HCT116 (cell line): ENCODE results near the gene FCHO1.

Source experiments
- CEBPB ChIP-seq: IDR thresholded peaks from 2 replicates; pipeline ENCODE4 v1.6.1; 2012; ENCODE audit warnings: low read depth
- CTCF ChIP-seq, 3 experiments: fragments of 200-600 bp in 1 of 3; sonication (generic) in 1 of 3; IDR thresholded peaks in 2 of 3; conservative IDR thresholded peaks in 1 of 3; 2 replicates each; pipeline ENCODE4 v1.5.1; 2012 to 2017; ENCODE audit warnings: low read depth in 2 of 3, low read length in 2 of 3, antibody characterized with exemption in 1 of 3, borderline replicate concordance in 1 of 3, control low read depth in 1 of 3, mild to moderate bottlenecking in 1 of 3, mixed read lengths in 1 of 3, mixed run types in 1 of 3, moderate library complexity in 1 of 3; ENCODE audit not compliant: insufficient read depth in 1 of 3
- EZH2 ChIP-seq: fragments of 200-600 bp; sonication (generic); IDR thresholded peaks from 2 replicates; pipeline ENCODE4 v1.6.1; 2017; ENCODE audit warnings: antibody characterized with exemption, mixed run types
- EZH2phosphoT487 ChIP-seq: fragments of 200-600 bp; IDR thresholded peaks from 2 replicates; pipeline ENCODE4 v1.6.1; 2018; ENCODE audit warnings: antibody characterized with exemption, borderline replicate concordance
- POLR2A ChIP-seq: IDR thresholded peaks from 2 replicates; pipeline ENCODE4 v1.7.0; 2011; ENCODE audit warnings: borderline replicate concordance; ENCODE audit not compliant: insufficient read depth, insufficient read length; ENCODE audit errors: extremely low read depth
- POLR2AphosphoS5 ChIP-seq: IDR thresholded peaks from 2 replicates; pipeline ENCODE4 v1.6.1; 2011; ENCODE audit warnings: mild to moderate bottlenecking, low read depth, low read length, moderate library complexity
- RAD21 ChIP-seq: IDR thresholded peaks from 2 replicates; pipeline ENCODE4 v1.6.1; 2012; ENCODE audit warnings: low read depth, mild to moderate bottlenecking
- SIN3A ChIP-seq: IDR thresholded peaks from 2 replicates; pipeline ENCODE4 v1.6.1; 2012; ENCODE audit warnings: low read depth
- SRF ChIP-seq: IDR thresholded peaks from 2 replicates; pipeline ENCODE4 v1.6.1; 2012; ENCODE audit warnings: low read depth
- ZBTB33 ChIP-seq: IDR thresholded peaks from 2 replicates; pipeline ENCODE4 v1.6.1; 2011; ENCODE audit warnings: mild to moderate bottlenecking, low read length, moderate library complexity; ENCODE audit not compliant: insufficient replicate concordance; ENCODE audit errors: extremely low read depth
- ZFX ChIP-seq: fragments of 450-650 bp; IDR thresholded peaks from 2 replicates; pipeline ENCODE4 v1.6.1; 2017
- ZNF274 ChIP-seq: fragments of 200-500 bp; sonication (Bioruptor generic); IDR thresholded peaks from 2 replicates; pipeline ENCODE4 v1.6.1; 2014; ENCODE audit warnings: mild to moderate bottlenecking, low read depth, low read length, inconsistent platforms
- TF ChIP-seq, protein P1 (sequence below): IDR thresholded peaks from 2 replicates; pipeline ENCODE4 v1.6.1; 2012; ENCODE audit warnings: low read depth

GRCh38 chr19:17780781-17781180 is 29.5 kb downstream of the FCHO1 start:
- no peak for TF ChIP-seq POLR2A
- no peak for TF ChIP-seq CTCF (IDR thresholded peaks at IDR 0.05 in 2 of 3, conservative IDR thresholded peaks at IDR 0.05 in 1 of 3; ENCODE audit: borderline replicate concordance in 1 of 3, insufficient read depth in 1 of 3, low read depth in 2 of 3, low read length in 2 of 3)
- TF ChIP-seq EZH2 = no peak
- no peak for TF ChIP-seq POLR2AphosphoS5
- no peak for TF ChIP-seq CEBPB
- no peak for TF ChIP-seq ZFX
- TF ChIP-seq ZNF274 = no peak
- TF ChIP-seq EZH2phosphoT487 = no peak
- no peak for TF ChIP-seq SRF
- TF ChIP-seq SIN3A = no peak
- no peak for TF ChIP-seq ZBTB33
- TF ChIP-seq, protein P1, sequence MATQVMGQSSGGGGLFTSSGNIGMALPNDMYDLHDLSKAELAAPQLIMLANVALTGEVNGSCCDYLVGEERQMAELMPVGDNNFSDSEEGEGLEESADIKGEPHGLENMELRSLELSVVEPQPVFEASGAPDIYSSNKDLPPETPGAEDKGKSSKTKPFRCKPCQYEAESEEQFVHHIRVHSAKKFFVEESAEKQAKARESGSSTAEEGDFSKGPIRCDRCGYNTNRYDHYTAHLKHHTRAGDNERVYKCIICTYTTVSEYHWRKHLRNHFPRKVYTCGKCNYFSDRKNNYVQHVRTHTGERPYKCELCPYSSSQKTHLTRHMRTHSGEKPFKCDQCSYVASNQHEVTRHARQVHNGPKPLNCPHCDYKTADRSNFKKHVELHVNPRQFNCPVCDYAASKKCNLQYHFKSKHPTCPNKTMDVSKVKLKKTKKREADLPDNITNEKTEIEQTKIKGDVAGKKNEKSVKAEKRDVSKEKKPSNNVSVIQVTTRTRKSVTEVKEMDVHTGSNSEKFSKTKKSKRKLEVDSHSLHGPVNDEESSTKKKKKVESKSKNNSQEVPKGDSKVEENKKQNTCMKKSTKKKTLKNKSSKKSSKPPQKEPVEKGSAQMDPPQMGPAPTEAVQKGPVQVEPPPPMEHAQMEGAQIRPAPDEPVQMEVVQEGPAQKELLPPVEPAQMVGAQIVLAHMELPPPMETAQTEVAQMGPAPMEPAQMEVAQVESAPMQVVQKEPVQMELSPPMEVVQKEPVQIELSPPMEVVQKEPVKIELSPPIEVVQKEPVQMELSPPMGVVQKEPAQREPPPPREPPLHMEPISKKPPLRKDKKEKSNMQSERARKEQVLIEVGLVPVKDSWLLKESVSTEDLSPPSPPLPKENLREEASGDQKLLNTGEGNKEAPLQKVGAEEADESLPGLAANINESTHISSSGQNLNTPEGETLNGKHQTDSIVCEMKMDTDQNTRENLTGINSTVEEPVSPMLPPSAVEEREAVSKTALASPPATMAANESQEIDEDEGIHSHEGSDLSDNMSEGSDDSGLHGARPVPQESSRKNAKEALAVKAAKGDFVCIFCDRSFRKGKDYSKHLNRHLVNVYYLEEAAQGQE = no peak
- no peak for TF ChIP-seq RAD21
